Activated naive CD8-positive, alpha-beta T cell treated with anti-CD3 and anti-CD28 coated beads, Interleukin-2, amount 10 ng/mL, durations not matched to agents 7 days and 5 days (primary cell): ENCODE results near the gene CDK4. TPM values are rescaled to one million over a fixed set of nuclear protein-coding genes. Genes with fewer than 3 reads are reported as not detected.
A peak's percentile ranks its signal among the peaks of the same experiment; 100 is the strongest.

Experiments used
- ATAC-seq: fragments of 150-1000 bp; cut with Tn5 transposase; one replicate; pipeline ENCODE4 v1.10.0; 2021; ENCODE audit warnings: low read depth, moderate library complexity
- POLR2A ChIA-PET: fragments of 350-600 bp; sonication (Branson Sonifier 250); formaldehyde crosslinking; loops from one replicate; lab custom pipeline; 2021; ENCODE audit warnings: antibody characterized with exemption; lab: Charles Lee
- DNase-seq: peaks from one replicate; pipeline ENCODE4 v3.0.0; 2021
- H3K27ac Mint-ChIP-seq: one replicate; pipeline ENCODE4 v1.8.0; 2022; ENCODE audit warnings: mild to moderate bottlenecking, mixed read lengths
- H3K27me3 Mint-ChIP-seq: one replicate; pipeline ENCODE4 v1.8.0; 2022; ENCODE audit warnings: mild to moderate bottlenecking, moderate library complexity, mixed read lengths
- H3K36me3 Mint-ChIP-seq: one replicate; pipeline ENCODE4 v1.8.0; 2021; ENCODE audit warnings: mild to moderate bottlenecking, mixed read lengths
- H3K4me1 Mint-ChIP-seq: one replicate; pipeline ENCODE4 v1.8.0; 2021; ENCODE audit warnings: mixed read lengths
- H3K4me3 Mint-ChIP-seq: one replicate; pipeline ENCODE4 v1.8.0; 2022; ENCODE audit warnings: mild to moderate bottlenecking, moderate library complexity, mixed read lengths
- H3K9me3 Mint-ChIP-seq: one replicate; pipeline ENCODE4 v1.8.0; 2021; ENCODE audit warnings: mixed read lengths
- total RNA-seq, 2 experiments: library from RNA; stranded (reverse); gene quantifications; one replicate each; pipeline ENCODE4 v1.2.3, GENCODE V29; 2021

Gene CDK4
- total RNA-seq, result 100 to 1,000 TPM in 1 of 2 experiments, 10 to 100 TPM in 1; 98.4 to 100 TPM

DNA sequence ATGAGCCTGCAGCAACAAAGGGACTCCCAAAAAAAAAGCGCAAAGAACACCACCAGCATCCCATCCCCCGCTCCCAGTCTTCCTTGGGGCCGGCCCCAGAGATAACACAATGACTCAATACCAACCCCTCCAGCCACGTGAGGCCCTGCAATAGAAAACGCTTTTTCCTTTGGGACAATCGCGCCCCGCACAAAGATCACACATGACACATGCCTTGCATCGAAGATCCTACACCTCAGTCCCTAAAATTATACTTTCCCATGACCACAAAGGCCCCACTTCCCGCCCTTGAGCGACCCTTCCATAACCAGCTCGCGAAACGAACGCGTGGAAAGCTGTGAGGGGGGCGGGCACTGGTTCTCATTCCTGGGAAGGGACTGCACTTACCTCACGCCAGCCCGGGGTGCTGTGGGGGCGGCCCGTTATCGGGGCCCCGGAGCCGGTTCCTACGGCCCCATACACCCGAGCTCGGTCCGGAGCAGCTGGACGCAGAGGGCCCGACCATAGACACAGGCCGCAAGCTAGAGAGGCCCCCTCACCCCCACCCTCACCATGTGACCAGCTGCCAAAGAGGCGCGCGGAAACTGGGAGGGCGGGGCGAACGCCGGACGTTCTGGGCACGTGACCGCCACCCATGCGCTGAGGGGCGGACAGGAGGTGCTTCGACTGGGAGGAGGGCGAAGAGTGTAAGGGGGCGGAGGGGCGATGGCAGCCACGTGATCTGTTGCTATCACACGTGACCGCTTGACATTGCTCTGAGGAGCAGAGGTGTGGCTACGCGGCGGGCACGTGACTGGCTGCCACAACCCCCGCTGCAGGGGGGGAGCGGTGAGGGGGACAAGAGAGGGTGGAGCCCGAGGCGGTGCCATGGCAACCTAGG lies at the start of gene CDK4:
Gene CDK4 (minus strand): TSS at position 523 of the 880 bp plus-strand sequence. CDS start 593 bp downstream, outside the sequence.
- peaks cover 40% of the 10 kb centered on the region for H3K4me1 Mint-ChIP-seq
- no peaks in the 10 kb centered on the region for H3K9me3 Mint-ChIP-seq
- ATAC-seq (peak; percentile 77), DNase-seq (peak; percentile 99)
- POLR2A ChIA-PET, result interaction anchor here (0.6 to 1.2 kb wide), 5 partner anchors 10 to 272 kb away, joined by 3 to 10 read pairs (median 3); partner anchors contain the start of genes ARHGAP9, EEF1AKMT3 and METTL1
- peak within 1 kb of the TSS; percentile 93 for H3K4me3 Mint-ChIP-seq
- peaks cover 23% of the 10 kb centered on the region for H3K36me3 Mint-ChIP-seq
- H3K27ac Mint-ChIP-seq, result peak within 1 kb of the TSS; percentile 83
- H3K27me3 Mint-ChIP-seq, result no peaks in the 10 kb centered on the region

DNA sequence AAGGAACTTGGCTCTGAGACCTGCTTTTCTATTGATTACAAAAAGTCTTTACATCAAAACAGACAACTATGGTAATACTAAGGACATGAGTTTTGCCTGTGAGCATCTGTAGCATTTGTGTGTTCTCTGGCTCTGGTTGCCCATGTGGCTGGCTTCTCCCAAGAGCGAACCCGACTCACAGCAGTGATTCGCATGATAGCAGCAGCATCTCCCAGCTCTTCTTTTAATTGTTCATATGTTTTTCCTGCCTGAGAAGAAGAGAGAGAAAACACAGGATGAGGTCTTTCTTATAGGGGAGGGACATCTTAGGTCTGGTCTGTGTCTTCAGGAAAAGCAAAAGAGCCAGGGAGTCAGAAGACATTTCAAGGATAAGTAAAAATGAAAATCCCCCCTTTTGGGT lies 48.9 kb upstream of the CDK4 start:
- Mint-ChIP-seq H3K4me3 (no peak overlapping the region), H3K9me3 (no peaks in the 10 kb centered on the region), H3K27ac (no peak overlapping the region), H3K4me1 (no peaks in the 10 kb centered on the region), H3K27me3 (no peaks in the 10 kb centered on the region), H3K36me3 (peaks cover 6% of the 10 kb centered on the region)
- ATAC-seq, result no peak
- POLR2A ChIA-PET, result no interaction called here
- DNase-seq, result no peak

DNA sequence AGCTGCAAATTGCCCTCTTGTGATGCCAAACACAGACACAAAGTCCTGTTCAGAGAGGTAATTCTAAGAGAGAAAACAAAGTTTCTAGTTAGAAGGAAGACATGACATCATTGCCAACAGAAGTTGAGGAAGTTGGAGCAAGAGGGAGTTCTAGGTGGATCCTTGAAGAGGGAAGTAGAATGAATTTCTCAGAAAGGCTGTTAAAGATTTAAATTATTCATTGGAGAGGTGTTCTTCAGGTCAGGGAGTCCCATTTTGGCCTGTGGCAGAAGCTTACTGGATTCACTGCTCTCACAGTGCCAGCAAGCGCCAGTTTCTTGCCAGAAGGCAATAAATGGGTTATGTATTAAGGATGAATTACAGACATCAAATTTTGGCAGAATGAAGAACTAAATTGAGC lies 45.8 kb upstream of the CDK4 start:
- no peak for DNase-seq
- Mint-ChIP-seq H3K4me3 (no peak overlapping the region), H3K27ac (no peak overlapping the region), H3K4me1 (no peaks in the 10 kb centered on the region), H3K9me3 (no peaks in the 10 kb centered on the region), H3K36me3 (peaks cover 10% of the 10 kb centered on the region), H3K27me3 (no peaks in the 10 kb centered on the region)
- no peak for ATAC-seq
- POLR2A ChIA-PET, result interaction anchor here (0.5 to 1.0 kb wide), 2 partner anchors 8 to 15 kb away, joined by 3 to 4 read pairs; partner anchors contain the start of gene TSFM

DNA sequence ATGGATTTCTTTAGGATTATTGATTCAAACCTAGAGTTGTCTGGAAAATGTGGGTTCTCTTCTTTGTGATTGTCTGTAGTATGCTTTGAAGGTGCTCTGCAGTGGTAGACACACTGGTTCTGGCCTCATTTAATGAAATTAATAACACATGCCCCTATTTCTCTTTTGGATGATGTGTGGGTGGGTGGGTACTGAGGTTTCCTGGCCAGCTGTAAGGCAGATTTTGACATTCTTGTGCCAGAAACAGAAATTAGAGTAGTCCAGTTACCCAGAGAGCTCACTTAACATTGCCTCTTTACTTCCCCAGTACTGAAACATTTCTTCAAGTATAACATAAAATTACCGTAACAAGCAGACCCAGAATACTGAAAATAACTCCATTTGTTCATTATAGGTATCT lies 44.9 kb upstream of the CDK4 start:
- Mint-ChIP-seq H3K4me1 (peaks cover 2% of the 10 kb centered on the region), H3K9me3 (no peaks in the 10 kb centered on the region), H3K27me3 (no peaks in the 10 kb centered on the region), H3K36me3 (peaks cover 12% of the 10 kb centered on the region), H3K4me3 (no peak overlapping the region), H3K27ac (no peak overlapping the region)
- ATAC-seq (no peak), DNase-seq (no peak)
- POLR2A ChIA-PET, result no interaction called here

DNA sequence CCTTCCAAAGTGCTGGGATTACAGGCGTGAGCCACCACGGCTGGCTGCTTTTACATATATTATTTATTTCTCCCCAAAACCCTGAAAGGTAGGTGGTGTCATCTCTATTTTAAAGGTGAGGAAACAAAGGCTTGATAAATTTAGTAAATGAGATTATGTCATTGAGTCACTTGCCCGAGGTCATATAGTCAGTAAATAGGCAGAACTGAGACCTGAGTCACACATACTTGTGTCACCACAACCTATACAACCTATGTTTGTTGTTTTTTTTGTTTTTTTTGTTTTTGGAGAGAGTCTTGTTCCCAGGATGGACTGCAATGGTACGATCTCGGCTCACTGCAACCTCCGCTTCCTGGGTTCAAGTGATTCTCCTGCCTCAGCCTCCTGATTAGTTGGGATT lies 43.2 kb upstream of the CDK4 start:
- peaks cover 13% of the 10 kb centered on the region for H3K36me3 Mint-ChIP-seq
- H3K4me1 Mint-ChIP-seq, result peaks cover 2% of the 10 kb centered on the region
- DNase-seq (no peak), ATAC-seq (no peak)
- no peaks in the 10 kb centered on the region for H3K27me3 Mint-ChIP-seq
- H3K9me3 Mint-ChIP-seq, result no peaks in the 10 kb centered on the region
- H3K27ac Mint-ChIP-seq, result no peak overlapping the region
- POLR2A ChIA-PET, result no interaction called here
- no peak overlapping the region for H3K4me3 Mint-ChIP-seq

DNA sequence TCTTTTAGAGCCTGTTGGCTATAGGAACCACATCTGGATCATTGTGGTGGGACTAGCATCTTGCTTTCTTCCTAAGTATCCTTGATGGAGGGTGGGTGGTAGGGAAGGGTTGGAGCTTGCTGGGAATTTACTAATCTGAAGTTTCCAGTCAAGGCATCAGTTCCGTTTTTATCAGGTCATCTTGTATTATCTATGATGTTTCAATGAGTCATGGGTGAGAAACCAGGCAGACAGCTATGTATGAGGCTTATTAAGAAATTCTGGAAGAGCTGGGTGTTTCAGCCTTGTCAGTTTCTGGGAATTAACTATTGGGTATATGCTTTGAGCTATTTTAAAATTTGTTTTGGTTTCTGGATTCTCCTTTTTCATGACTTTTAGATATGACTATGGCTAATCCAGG lies 41.8 kb upstream of the CDK4 start:
- Mint-ChIP-seq H3K4me3 (no peak overlapping the region), H3K27ac (no peak overlapping the region), H3K4me1 (peaks cover 2% of the 10 kb centered on the region), H3K9me3 (no peaks in the 10 kb centered on the region), H3K27me3 (no peaks in the 10 kb centered on the region), H3K36me3 (peaks cover 10% of the 10 kb centered on the region)
- ATAC-seq (no peak), DNase-seq (no peak)
- POLR2A ChIA-PET, result no interaction called here

DNA sequence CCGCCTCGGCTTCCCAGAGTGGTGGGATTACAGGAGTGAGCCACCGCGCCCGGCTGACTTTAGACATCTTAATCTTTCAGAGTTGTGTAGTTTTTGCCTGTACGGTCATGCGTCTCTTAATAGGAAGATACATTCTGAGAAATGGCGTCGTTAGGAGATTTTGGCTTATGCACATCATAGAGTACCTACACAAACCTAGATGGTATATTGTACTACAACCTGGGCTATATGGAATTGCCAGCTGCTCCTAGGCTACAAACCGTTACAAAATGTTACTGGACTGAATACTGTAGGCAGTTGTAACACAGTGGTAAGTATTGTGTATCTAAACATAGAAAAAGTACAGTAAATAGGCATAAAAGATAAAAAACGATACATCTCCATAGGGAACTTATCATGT lies 31.8 kb upstream of the CDK4 start:
- H3K36me3 Mint-ChIP-seq, result peaks cover 3% of the 10 kb centered on the region
- ATAC-seq (no peak), DNase-seq (no peak)
- H3K27ac Mint-ChIP-seq, result peak overlapping the region; percentile 55
- H3K9me3 Mint-ChIP-seq, result no peaks in the 10 kb centered on the region
- no peaks in the 10 kb centered on the region for H3K27me3 Mint-ChIP-seq
- peaks cover 33% of the 10 kb centered on the region for H3K4me1 Mint-ChIP-seq
- POLR2A ChIA-PET, result interaction anchor here (1.2 kb wide), 1 partner anchor 100 kb away, joined by 4 read pairs; no protein-coding TSS in a partner anchor
- peak overlapping the region; percentile 67 for H3K4me3 Mint-ChIP-seq

DNA sequence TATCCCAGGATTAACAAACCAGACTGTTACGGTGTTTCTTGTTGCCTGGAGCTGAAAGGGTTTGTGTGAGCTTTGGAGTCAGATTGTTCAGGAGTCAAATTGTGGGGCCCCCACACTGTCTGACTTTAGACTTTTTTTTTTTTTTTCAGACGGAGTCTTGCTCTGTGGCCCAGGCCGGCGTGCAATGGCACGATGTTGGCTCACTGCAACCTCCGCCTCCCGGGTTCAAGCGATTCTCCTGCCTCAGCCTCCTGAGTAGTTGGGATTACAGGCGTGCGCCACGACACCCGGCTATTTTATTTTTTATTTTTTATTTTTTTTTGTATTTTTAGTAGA lies 31.3 kb upstream of the CDK4 start:
- peak overlapping the region; percentile 93 for H3K27ac Mint-ChIP-seq
- peaks cover 3% of the 10 kb centered on the region for H3K36me3 Mint-ChIP-seq
- POLR2A ChIA-PET, result interaction anchor here (0.7 to 3.0 kb wide), 10 partner anchors 9 to 158 kb away, joined by 3 to 29 read pairs (median 3); partner anchors contain the start of genes ATP23, EEF1AKMT3 and METTL1
- H3K27me3 Mint-ChIP-seq, result no peaks in the 10 kb centered on the region
- H3K9me3 Mint-ChIP-seq, result no peaks in the 10 kb centered on the region
- ATAC-seq (no peak), DNase-seq (no peak)
- peak overlapping the region; percentile 96 for H3K4me3 Mint-ChIP-seq
- peaks cover 33% of the 10 kb centered on the region for H3K4me1 Mint-ChIP-seq

DNA sequence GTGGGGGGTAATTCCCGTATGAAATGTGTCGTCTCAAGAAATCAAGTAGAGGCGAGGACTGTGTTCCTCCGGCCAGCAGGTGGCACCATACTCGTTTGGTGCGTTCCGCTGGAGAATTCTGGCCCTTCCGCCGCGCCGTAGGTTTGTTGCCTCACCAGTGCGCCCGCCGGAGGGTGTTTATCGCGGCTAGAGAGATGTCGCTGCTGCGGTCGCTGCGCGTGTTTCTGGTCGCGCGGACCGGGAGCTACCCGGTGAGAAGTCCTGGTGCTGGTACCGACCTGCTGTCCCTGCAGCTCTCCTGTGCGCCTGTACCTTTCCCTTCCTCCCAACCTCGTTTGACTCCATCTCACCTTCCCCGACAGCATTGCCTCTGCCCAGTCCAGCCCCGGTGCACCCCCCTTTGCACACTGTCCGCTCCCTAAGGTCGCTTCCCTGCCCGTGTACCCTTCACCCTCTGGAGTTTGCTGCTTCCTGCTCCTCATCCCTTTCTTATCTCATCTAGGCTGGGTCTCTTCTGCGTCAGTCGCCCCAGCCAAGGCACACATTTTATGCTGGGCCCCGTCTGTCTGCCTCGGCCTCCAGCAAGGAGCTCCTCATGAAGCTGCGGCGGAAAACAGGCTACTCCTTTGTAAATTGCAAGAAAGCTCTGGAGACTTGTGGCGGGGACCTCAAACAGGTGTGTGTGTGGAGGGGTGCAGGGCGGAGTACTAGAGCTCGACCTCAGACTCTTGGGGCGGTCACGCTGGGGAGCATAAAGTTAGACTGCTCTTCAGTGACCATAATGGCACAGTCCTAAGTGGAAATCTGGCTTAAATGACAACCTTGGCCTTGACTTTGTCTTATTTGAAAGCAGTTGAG lies 30.7 kb upstream of the CDK4 start, which contains the start of gene TSFM:
Gene TSFM (plus strand): TSS at position 180 of the 858 bp plus-strand sequence. CDS start 15 bp downstream, at position 195.
- Mint-ChIP-seq H3K36me3 (peaks cover 3% of the 10 kb centered on the region), H3K27ac (peak within 1 kb of the TSS; percentile 93), H3K9me3 (no peaks in the 10 kb centered on the region), H3K4me3 (peak within 1 kb of the TSS; percentile 96), H3K4me1 (peaks cover 33% of the 10 kb centered on the region), H3K27me3 (no peaks in the 10 kb centered on the region)
- POLR2A ChIA-PET, result interaction anchor here (0.7 to 3.0 kb wide), 12 partner anchors 8 to 159 kb away, joined by 3 to 29 read pairs (median 3); partner anchors contain the start of genes ATP23, EEF1AKMT3 and METTL1
- DNase-seq (peak; percentile 98), ATAC-seq (peak; percentile 88)

DNA sequence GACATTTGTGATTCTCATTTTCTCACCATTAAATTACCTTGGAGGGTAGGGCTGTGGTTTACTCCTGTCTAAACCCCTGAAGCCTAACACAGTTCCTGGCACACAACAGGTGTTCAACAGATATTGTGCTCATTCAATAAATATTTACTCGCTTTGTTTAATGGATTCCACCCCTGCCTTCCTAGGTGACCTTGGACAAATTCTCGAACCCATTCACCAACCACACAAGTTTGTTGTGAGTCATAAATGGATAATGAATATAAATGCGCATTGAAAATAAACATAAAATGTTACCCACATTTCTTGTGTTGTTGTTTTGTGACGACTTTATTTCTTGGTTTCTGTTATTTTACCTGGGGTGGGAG lies 30.1 kb upstream of the CDK4 start:
- Mint-ChIP-seq H3K36me3 (peaks cover 3% of the 10 kb centered on the region), H3K9me3 (no peaks in the 10 kb centered on the region), H3K27ac (peak overlapping the region; percentile 93), H3K27me3 (no peaks in the 10 kb centered on the region), H3K4me3 (peak overlapping the region; percentile 96), H3K4me1 (peaks cover 33% of the 10 kb centered on the region)
- DNase-seq (no peak), ATAC-seq (no peak)
- POLR2A ChIA-PET, result interaction anchor here (1.0 to 3.0 kb wide), 2 partner anchors 10 to 23 kb away, joined by 3 to 29 read pairs; partner anchors contain the start of genes EEF1AKMT3 and METTL1

DNA sequence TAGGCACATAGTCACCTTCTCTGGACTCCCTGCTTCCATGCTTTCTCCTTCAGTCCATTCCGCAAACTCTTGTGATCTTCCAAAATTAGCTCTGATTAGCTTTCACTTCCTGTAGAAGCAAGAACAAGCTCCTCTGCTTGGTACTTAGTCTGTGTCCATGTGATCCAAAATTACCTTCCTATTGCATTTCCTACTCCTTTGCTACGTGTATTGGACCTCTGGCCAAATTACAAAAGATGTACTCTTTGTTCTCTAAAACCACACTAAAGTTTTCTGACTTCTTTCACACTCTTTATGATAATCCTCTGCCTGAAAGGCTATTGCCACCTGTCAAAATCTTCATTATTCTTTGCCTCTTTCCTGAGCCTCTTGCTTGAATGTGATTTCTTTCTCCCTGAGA lies 29.7 kb upstream of the CDK4 start:
- Mint-ChIP-seq H3K9me3 (no peaks in the 10 kb centered on the region), H3K36me3 (peaks cover 3% of the 10 kb centered on the region), H3K27me3 (no peaks in the 10 kb centered on the region), H3K27ac (peak overlapping the region; percentile 93), H3K4me1 (peaks cover 33% of the 10 kb centered on the region), H3K4me3 (peak overlapping the region; percentile 13)
- ATAC-seq (no peak), DNase-seq (no peak)
- POLR2A ChIA-PET, result interaction anchor here (0.7 to 3.0 kb wide), 5 partner anchors 9 to 40 kb away, joined by 4 to 29 read pairs (median 5); partner anchors contain the start of genes CYP27B1, EEF1AKMT3, MARCHF9 and METTL1

DNA sequence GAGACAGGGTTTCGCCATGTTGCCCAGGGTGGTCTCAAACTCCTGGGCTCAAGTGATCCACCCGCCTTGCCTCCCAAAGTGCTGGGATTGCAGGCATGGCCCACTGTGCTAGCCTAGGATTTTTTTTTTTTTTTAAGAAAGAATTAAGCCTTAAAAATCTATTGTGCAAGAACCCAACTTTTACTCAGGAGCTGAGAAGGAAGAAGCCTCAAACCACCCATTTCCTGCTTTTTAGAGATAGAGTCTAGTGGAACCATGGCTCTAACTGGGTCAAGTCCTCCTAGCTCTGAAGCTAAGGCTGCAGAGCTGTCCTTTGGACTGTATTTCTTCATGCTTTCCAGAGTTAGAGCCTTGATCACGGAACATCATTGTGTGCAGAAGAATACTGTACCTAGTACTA lies 29.1 kb upstream of the CDK4 start:
- Mint-ChIP-seq H3K9me3 (no peaks in the 10 kb centered on the region), H3K36me3 (peaks cover 3% of the 10 kb centered on the region), H3K27ac (peak overlapping the region; percentile 93), H3K27me3 (no peaks in the 10 kb centered on the region), H3K4me3 (peak overlapping the region; percentile 13), H3K4me1 (peaks cover 30% of the 10 kb centered on the region)
- POLR2A ChIA-PET, result interaction anchor here (0.7 to 3.0 kb wide), 5 partner anchors 9 to 39 kb away, joined by 4 to 29 read pairs (median 5); partner anchors contain the start of genes CYP27B1, EEF1AKMT3, MARCHF9 and METTL1
- ATAC-seq (no peak), DNase-seq (no peak)
